Measurements from ENCODE around the gene CRYAA. TPM values are rescaled to one million over a fixed set of nuclear protein-coding genes. Genes with fewer than 3 reads are reported as not detected.
A peak's percentile ranks its signal among the peaks of the same experiment; 100 is the strongest.
"Not testable (repeated sequence)": the region's sequence is repeated elsewhere in the genome, so short reads cannot be mapped to it uniquely, and the experiment has no call there.

The CRYAA gene
- total and polyA plus RNA-seq, 7 donors = not detected

DNA sequence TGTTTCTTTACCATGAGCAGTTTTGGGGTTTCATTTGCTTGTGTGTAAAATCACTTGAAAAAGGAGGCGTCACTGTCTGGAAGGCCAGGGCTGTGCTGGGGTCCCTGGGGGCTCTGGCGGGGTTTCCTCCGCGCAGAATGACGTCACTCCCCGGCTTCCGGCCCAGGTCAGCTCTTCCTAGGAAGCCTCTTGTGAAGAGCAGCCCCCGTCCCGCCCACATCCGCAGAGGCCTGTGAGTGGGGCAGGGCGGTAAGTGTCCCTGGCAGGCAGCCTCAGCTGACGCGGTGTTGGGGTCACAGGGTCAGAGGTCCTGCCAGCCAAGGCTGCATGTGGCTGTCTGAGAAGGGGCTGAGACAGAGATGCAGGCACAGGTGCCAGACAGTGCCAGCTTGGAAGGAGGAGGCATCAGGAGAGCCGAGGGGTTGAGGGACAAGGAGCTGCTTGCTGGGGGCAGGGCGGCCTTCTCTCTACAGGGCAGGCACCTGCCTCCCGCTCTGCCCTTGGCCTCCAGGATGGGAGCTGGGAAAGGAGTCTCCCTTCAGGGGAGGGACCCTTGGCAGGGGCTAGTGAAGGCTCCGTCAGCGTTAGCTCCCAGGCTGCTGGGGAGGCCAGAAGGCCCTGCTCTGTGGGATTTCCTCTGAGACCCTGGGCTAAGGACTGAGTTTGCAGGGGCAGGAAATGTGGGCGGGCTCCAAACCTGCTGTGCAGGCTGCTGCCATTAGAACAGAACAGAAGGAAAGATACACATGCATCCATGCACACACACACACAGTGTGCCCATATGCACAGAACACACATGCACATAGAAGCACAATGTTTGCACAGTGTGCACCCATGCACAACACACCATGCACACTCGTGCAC lies 8.5 kb downstream of the CRYAA start:
- H3K27ac ChIP-seq; H3K4me1 ChIP-seq; DNase-seq; intact Hi-C loops (cut with DNase I); H3K36me3 ChIP-seq (ENCODE audit: insufficient read depth in 1 of 2, low read depth in 1 of 2); H3K27me3 ChIP-seq (ENCODE audit: insufficient read depth in 3 of 3, low read length in 2 of 3); H3K4me3 ChIP-seq; H3K9me3 ChIP-seq: not testable (repeated sequence)
- WGBS, 3 donors = no CpG with 5 or more reads among the region's 20 CpGs
- peak; percentile 46 to 79 (median 62) for ATAC-seq

DNA sequence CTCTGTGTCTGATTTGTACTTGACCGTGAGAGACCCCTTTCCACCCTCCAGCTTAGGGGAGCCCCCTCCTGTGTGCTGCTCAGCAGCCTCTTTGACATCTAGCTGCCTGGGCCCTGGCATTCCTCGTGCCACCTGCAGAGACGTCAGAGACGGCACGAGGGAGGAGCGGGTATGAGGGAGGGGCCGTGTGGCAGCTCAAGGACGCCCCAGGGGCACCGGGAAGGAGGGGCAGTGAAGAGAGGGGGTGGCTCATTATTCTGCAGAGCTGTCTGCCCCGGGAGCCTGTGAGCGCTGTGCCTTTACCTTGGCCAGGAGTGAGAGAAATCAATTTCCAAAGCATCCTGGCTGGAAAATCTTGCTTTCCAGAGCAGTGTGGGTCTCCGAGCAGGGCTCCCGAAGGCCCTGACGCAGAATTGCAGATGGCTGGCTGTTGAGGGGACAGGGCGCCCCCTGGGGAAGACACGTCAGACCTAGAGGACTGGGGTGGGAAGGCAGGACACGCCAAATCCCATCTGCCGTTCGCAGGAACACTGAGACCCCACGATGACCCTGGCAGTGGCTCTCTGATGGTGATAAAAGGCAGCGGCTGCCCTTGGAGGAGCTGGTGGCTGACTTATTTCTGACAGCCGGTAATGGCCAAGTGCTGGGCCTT lies 9.5 kb downstream of the CRYAA start:
- ATAC-seq; intact Hi-C loops (cut with DNase I); H3K4me1 ChIP-seq; H3K4me3 ChIP-seq; H3K27me3 ChIP-seq (ENCODE audit: insufficient read depth in 3 of 3, low read length in 2 of 3); DNase-seq; H3K27ac ChIP-seq; H3K9me3 ChIP-seq; H3K36me3 ChIP-seq (ENCODE audit: insufficient read depth in 1 of 2, low read depth in 1 of 2): not testable (repeated sequence)
- no CpG with 5 or more reads among the region's 22 CpGs for WGBS, 3 donors

GRCh38 chr21:43181033-43181432 lies 12.2 kb downstream of the CRYAA start:
- H3K27me3 ChIP-seq (ENCODE audit: insufficient read depth in 3 of 3, low read length in 2 of 3); H3K36me3 ChIP-seq (ENCODE audit: insufficient read depth in 1 of 2, low read depth in 1 of 2); H3K9me3 ChIP-seq; H3K27ac ChIP-seq; intact Hi-C loops (cut with DNase I); H3K4me3 ChIP-seq; H3K4me1 ChIP-seq; DNase-seq; ATAC-seq: not testable (repeated sequence)
- no CpG with 5 or more reads among the region's 15 CpGs for WGBS, 3 donors

GRCh38 chr21:43187268-43187667 lies 18.5 kb downstream of the CRYAA start:
- H3K9me3 ChIP-seq; H3K27ac ChIP-seq; H3K4me1 ChIP-seq; ATAC-seq; H3K36me3 ChIP-seq (ENCODE audit: insufficient read depth in 1 of 2, low read depth in 1 of 2); H3K4me3 ChIP-seq; DNase-seq; intact Hi-C loops (cut with DNase I): not testable (repeated sequence)
- peaks cover 0 to 34% (median 3%) of the 10 kb centered on the region in 3 donors for H3K27me3 ChIP-seq (ENCODE audit: insufficient read depth in 3 of 3, low read length in 2 of 3)
- 80% methylated on average over 1 of the region's 7 CpGs; no CpG with 5 or more reads in 1 of the 3 donors for WGBS, 3 donors

DNA sequence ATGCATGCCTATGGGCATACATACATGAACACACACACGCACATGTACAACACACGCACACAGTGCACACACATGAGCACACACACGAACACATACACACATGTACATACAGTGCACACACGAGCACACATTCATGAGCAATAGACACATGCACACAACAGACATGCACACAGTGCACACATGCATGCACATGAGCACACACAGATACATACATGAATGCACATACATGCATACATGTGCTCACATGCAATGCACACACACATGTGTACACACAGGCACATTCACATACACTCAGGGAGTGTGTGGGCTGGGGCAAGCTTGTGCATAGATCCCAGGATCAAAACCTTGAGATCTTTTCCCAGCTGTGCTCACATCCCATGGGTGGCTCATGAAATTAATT lies 18.9 kb downstream of the CRYAA start:
- Histone ChIP-seq H3K27me3 (ENCODE audit: insufficient read depth in 3 of 3, low read length in 2 of 3) (peaks cover 0 to 34% (median 3%) of the 10 kb centered on the region in 3 donors), H3K9me3 (no peaks in the 10 kb centered on the region), H3K27ac (no peak overlapping the region), H3K36me3 (ENCODE audit: insufficient read depth in 1 of 2, low read depth in 1 of 2) (no peaks in the 10 kb centered on the region), H3K4me3 (no peak overlapping the region), H3K4me1 (no peaks in the 10 kb centered on the region)
- WGBS, 3 donors = 97 to 99% (median 97%) methylated on average over 4 of the region's 4 CpGs
- TF ChIP-seq, protein P1, sequence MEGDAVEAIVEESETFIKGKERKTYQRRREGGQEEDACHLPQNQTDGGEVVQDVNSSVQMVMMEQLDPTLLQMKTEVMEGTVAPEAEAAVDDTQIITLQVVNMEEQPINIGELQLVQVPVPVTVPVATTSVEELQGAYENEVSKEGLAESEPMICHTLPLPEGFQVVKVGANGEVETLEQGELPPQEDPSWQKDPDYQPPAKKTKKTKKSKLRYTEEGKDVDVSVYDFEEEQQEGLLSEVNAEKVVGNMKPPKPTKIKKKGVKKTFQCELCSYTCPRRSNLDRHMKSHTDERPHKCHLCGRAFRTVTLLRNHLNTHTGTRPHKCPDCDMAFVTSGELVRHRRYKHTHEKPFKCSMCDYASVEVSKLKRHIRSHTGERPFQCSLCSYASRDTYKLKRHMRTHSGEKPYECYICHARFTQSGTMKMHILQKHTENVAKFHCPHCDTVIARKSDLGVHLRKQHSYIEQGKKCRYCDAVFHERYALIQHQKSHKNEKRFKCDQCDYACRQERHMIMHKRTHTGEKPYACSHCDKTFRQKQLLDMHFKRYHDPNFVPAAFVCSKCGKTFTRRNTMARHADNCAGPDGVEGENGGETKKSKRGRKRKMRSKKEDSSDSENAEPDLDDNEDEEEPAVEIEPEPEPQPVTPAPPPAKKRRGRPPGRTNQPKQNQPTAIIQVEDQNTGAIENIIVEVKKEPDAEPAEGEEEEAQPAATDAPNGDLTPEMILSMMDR (IDR thresholded peaks at IDR 0.05) = no peak
- intact Hi-C loops (cut with DNase I) = no loop called here
- peak in 1 of 2 donors; percentile 14 for DNase-seq
- ATAC-seq = no peak

- H3K4me3 ChIP-seq = no peak overlapping the region
Observed at GRCh38 chr21:43188181-43188580, 19.4 kb downstream of the CRYAA start.

More at GRCh38 chr21:43188181-43188580, 19.4 kb downstream of the CRYAA start:
- DNase-seq = peak in 1 of 2 donors; percentile 3
- Histone ChIP-seq H3K4me1 (no peaks in the 10 kb centered on the region), H3K36me3 (ENCODE audit: insufficient read depth in 1 of 2, low read depth in 1 of 2) (no peaks in the 10 kb centered on the region), H3K27me3 (ENCODE audit: insufficient read depth in 3 of 3, low read length in 2 of 3) (peaks cover 0 to 34% (median 4%) of the 10 kb centered on the region in 3 donors), H3K27ac (no peak overlapping the region), H3K9me3 (no peaks in the 10 kb centered on the region)
- intact Hi-C loops (cut with DNase I) = no loop called here
- ATAC-seq = no peak
- TF ChIP-seq, protein P1 (IDR thresholded peaks at IDR 0.05) = no peak
- 88 to 94% (median 92%) methylated on average over 8 of the region's 8 CpGs for WGBS, 3 donors
